HEK293 (cell line): Measurements from ENCODE around the gene COQ7.

Experiments
- CTCF ChIA-PET: fragments of 350-600 bp; formaldehyde crosslinking; extraction: SDS; loops from one replicate; lab custom pipeline; 2021; ENCODE audit warnings: antibody characterized with exemption; lab: Yijun Ruan, JAX
- POLR2A ChIA-PET: fragments of 300-600 bp; formaldehyde crosslinking; extraction: SDS; loops from one replicate; lab custom pipeline; 2020; ENCODE audit warnings: antibody characterized with exemption, inconsistent platforms; lab: Yijun Ruan, JAX
- H3K27ac ChIP-seq: fragments of 200-500 bp; sonication (Bioruptor generic); 2 replicates; pipeline ENCODE4 v1.5.1; 2014; ENCODE audit warnings: low read depth, low read length, control low read depth, inconsistent platforms; ENCODE audit errors: extremely low read depth
- H3K36me3 ChIP-seq, 2 experiments: fragments of 200-500 bp in 1 of 2; sonication (Bioruptor generic) in 1 of 2; 1 replicate in 1 of 2; 2 replicates in 1 of 2; pipeline ENCODE4 v1.5.1; 2014 to 2017; ENCODE audit warnings: inconsistent platforms in 2 of 2, low read length in 2 of 2; ENCODE audit not compliant: control insufficient read depth in 2 of 2, insufficient read depth in 1 of 2
- H3K4me1 ChIP-seq: fragments of 200-500 bp; sonication (Bioruptor generic); 2 replicates; pipeline ENCODE4 v1.5.1; 2014; ENCODE audit warnings: mild to moderate bottlenecking, low read length, inconsistent platforms; ENCODE audit not compliant: control insufficient read depth, insufficient read depth
- H3K4me3 ChIP-seq: 2 replicates; pipeline ENCODE4 v1.5.1; 2011; ENCODE audit warnings: low read depth, mild to moderate bottlenecking, control low read depth, low read length, moderate library complexity
- H3K9me3 ChIP-seq: fragments of 200-500 bp; sonication (Bioruptor generic); 2 replicates; pipeline ENCODE4 v1.5.1; 2014; ENCODE audit warnings: low read depth, low read length, inconsistent platforms; ENCODE audit not compliant: control insufficient read depth, insufficient read depth
- ELK4 ChIP-seq: IDR thresholded peaks from 2 replicates; pipeline ENCODE4 v1.6.1; 2011; ENCODE audit warnings: mild to moderate bottlenecking, low read depth, low read length, borderline replicate concordance
- FEZF1 ChIP-seq: fragments of 450-650 bp; formaldehyde crosslinking; IDR thresholded peaks from 2 replicates; pipeline ENCODE4 v1.5.1; 2016; ENCODE audit warnings: missing biosample characterization, missing genetic modification characterization
- GLI2 ChIP-seq: fragments of 450-650 bp; formaldehyde crosslinking; IDR thresholded peaks from 2 replicates; pipeline ENCODE4; 2017; ENCODE audit warnings: missing biosample characterization, missing genetic modification characterization, low read depth, borderline replicate concordance
- GLI4 ChIP-seq: fragments of 450-650 bp; formaldehyde crosslinking; IDR thresholded peaks from 2 replicates; pipeline ENCODE4 v1.5.1; 2016; ENCODE audit warnings: missing biosample characterization, missing genetic modification characterization
- HOXD13 ChIP-seq: sonication (generic); formaldehyde crosslinking; IDR thresholded peaks from 2 replicates; pipeline ENCODE4 v1.8.0; 2022; ENCODE audit warnings: missing genetic modification reagents, borderline replicate concordance
- KLF17 ChIP-seq: fragments of 450-650 bp; formaldehyde crosslinking; IDR thresholded peaks from 2 replicates; pipeline ENCODE4 v1.5.1; 2016; ENCODE audit warnings: missing biosample characterization, missing genetic modification characterization
- TCF7L2 ChIP-seq: IDR thresholded peaks from 2 replicates; pipeline ENCODE4 v1.6.1; 2011; ENCODE audit warnings: low read depth, mild to moderate bottlenecking, inconsistent platforms, low read length, moderate library complexity, borderline replicate concordance
- YY1 ChIP-seq: fragments of 450-650 bp; formaldehyde crosslinking; IDR thresholded peaks from 2 replicates; pipeline ENCODE4 v1.5.1; 2018; ENCODE audit warnings: missing biosample characterization, missing genetic modification characterization
- ZBTB7A ChIP-seq: fragments of 450-650 bp; formaldehyde crosslinking; IDR thresholded peaks from 2 replicates; pipeline ENCODE4 v1.5.1; 2016; ENCODE audit warnings: low read depth, missing biosample characterization, missing genetic modification characterization
- ZEB2 ChIP-seq: fragments of 450-650 bp; formaldehyde crosslinking; IDR thresholded peaks from 2 replicates; pipeline ENCODE4 v1.5.1; 2016; ENCODE audit warnings: missing biosample characterization, missing genetic modification characterization
- ZNF133 ChIP-seq: fragments of 450-650 bp; formaldehyde crosslinking; IDR thresholded peaks from 2 replicates; pipeline ENCODE4 v1.5.1; 2016; ENCODE audit warnings: missing biosample characterization, missing genetic modification characterization
- ZNF169 ChIP-seq: fragments of 450-650 bp; formaldehyde crosslinking; IDR thresholded peaks from 2 replicates; pipeline ENCODE4 v1.5.1; 2016; ENCODE audit warnings: missing biosample characterization, missing genetic modification characterization
- ZNF19 ChIP-seq: fragments of 450-650 bp; formaldehyde crosslinking; IDR thresholded peaks from 2 replicates; pipeline ENCODE4; 2016; ENCODE audit warnings: missing biosample characterization, missing genetic modification characterization, low read depth
- ZNF24 ChIP-seq: fragments of 450-650 bp; formaldehyde crosslinking; IDR thresholded peaks from 2 replicates; pipeline ENCODE4 v1.5.1; 2016; ENCODE audit warnings: missing biosample characterization, missing genetic modification characterization
- ZNF280D ChIP-seq: fragments of 450-650 bp; formaldehyde crosslinking; IDR thresholded peaks from 2 replicates; pipeline ENCODE4 v1.5.1; 2016; ENCODE audit warnings: missing biosample characterization, missing genetic modification characterization
- ZNF324 ChIP-seq: fragments of 450-650 bp; formaldehyde crosslinking; IDR thresholded peaks from 2 replicates; pipeline ENCODE4 v1.5.1; 2016; ENCODE audit warnings: missing biosample characterization, missing genetic modification characterization
- ZNF404 ChIP-seq: fragments of 450-650 bp; formaldehyde crosslinking; IDR thresholded peaks from 2 replicates; pipeline ENCODE4 v1.5.1; 2017; ENCODE audit warnings: missing biosample characterization, missing genetic modification characterization
- ZNF423 ChIP-seq: fragments of 450-650 bp; formaldehyde crosslinking; IDR thresholded peaks from 2 replicates; pipeline ENCODE4 v1.5.1; 2016; ENCODE audit warnings: missing biosample characterization, missing genetic modification characterization
- ZNF488 ChIP-seq: fragments of 450-650 bp; formaldehyde crosslinking; IDR thresholded peaks from 2 replicates; pipeline ENCODE4 v1.5.1; 2016; ENCODE audit warnings: missing biosample characterization, missing genetic modification characterization
- ZNF549 ChIP-seq: fragments of 450-650 bp; IDR thresholded peaks from 2 replicates; pipeline ENCODE4 v1.5.1; 2018; ENCODE audit warnings: missing biosample characterization, missing genetic modification characterization, mild to moderate bottlenecking, inconsistent platforms, moderate library complexity
- ZNF555 ChIP-seq: fragments of 450-650 bp; formaldehyde crosslinking; conservative IDR thresholded peaks from 2 replicates; pipeline ENCODE4 v1.5.1; 2017; ENCODE audit warnings: missing biosample characterization, mild to moderate bottlenecking, missing genetic modification characterization, inconsistent platforms
- ZNF624 ChIP-seq: fragments of 450-650 bp; formaldehyde crosslinking; IDR thresholded peaks from 2 replicates; pipeline ENCODE4 v1.5.1; 2017; ENCODE audit warnings: missing biosample characterization, missing genetic modification characterization
- ZNF626 ChIP-seq: fragments of 450-650 bp; sonication (Bioruptor Pico); formaldehyde crosslinking; IDR thresholded peaks from 2 replicates; pipeline ENCODE4 v1.5.1; 2018; ENCODE audit warnings: missing biosample characterization, missing genetic modification characterization, inconsistent platforms
- ZNF654 ChIP-seq: fragments of 450-650 bp; formaldehyde crosslinking; IDR thresholded peaks from 2 replicates; pipeline ENCODE4 v1.5.1; 2016; ENCODE audit warnings: low read depth, missing biosample characterization, missing genetic modification characterization
- ZNF670 ChIP-seq: fragments of 450-650 bp; formaldehyde crosslinking; IDR thresholded peaks from 2 replicates; pipeline ENCODE4 v1.5.1; 2016; ENCODE audit warnings: missing biosample characterization, missing genetic modification characterization, low read depth
- ZNF701 ChIP-seq: fragments of 450-650 bp; formaldehyde crosslinking; IDR thresholded peaks from 2 replicates; pipeline ENCODE4 v1.5.1; 2016; ENCODE audit warnings: missing biosample characterization, missing genetic modification characterization
- ZNF707 ChIP-seq: fragments of 450-650 bp; formaldehyde crosslinking; IDR thresholded peaks from 2 replicates; pipeline ENCODE4 v1.5.1; 2016; ENCODE audit warnings: missing biosample characterization, missing genetic modification characterization
- ZNF76 ChIP-seq: fragments of 450-650 bp; formaldehyde crosslinking; IDR thresholded peaks from 2 replicates; pipeline ENCODE4; 2016; ENCODE audit warnings: low read depth, missing biosample characterization, missing genetic modification characterization, borderline replicate concordance
- ZNF792 ChIP-seq: fragments of 450-650 bp; formaldehyde crosslinking; IDR thresholded peaks from 2 replicates; pipeline ENCODE4 v1.5.1; 2016; ENCODE audit warnings: missing biosample characterization, missing genetic modification characterization
- ZNF830 ChIP-seq: fragments of 450-650 bp; IDR thresholded peaks from 2 replicates; pipeline ENCODE4 v1.5.0; 2018; ENCODE audit warnings: missing biosample characterization, missing genetic modification characterization, low read depth, mild to moderate bottlenecking, moderate library complexity

COQ7 gene

GRCh38 chr16:19029980-19030379, 37.4 kb upstream of the COQ7 start:
- Histone ChIP-seq H3K36me3 (peaks cover 0 to 6% of the 10 kb centered on the region in 2 experiments; a peak in 1 of 3 replicates), H3K27ac (no peak overlapping the region), H3K9me3 (no peaks in the 10 kb centered on the region), H3K4me3 (no peak overlapping the region), H3K4me1 (no peaks in the 10 kb centered on the region)
- no peak for TF ChIP-seq ZNF24
- no peak for TF ChIP-seq ZNF670 (tag by site-specific recombination)
- no peak for TF ChIP-seq YY1
- TF ChIP-seq FEZF1 (tag by site-specific recombination): no peak
- no peak for TF ChIP-seq ZNF19 (tag by site-specific recombination)
- TF ChIP-seq ZNF792 (tag by site-specific recombination): no peak
- ChIA-PET POLR2A (no interaction called here), CTCF (no interaction called here)

- H3K9me3 ChIP-seq: no peaks in the 10 kb centered on the region
- H3K4me1 ChIP-seq: no peaks in the 10 kb centered on the region
- ChIA-PET CTCF (interaction anchor here (0.5 to 0.6 kb wide), 2 partner anchors 54 to 150 kb away, joined by 3 to 4 read pairs; no protein-coding TSS in a partner anchor), POLR2A (no interaction called here)
- H3K4me3 ChIP-seq: no peak overlapping the region
- no peak overlapping the region for H3K27ac ChIP-seq
- TF ChIP-seq GLI2 (tag by site-specific recombination) (no peak), ZNF549 (tag by site-specific recombination) (no peak), TCF7L2 (no peak), GLI4 (tag by site-specific recombination) (no peak), ZNF404 (tag by site-specific recombination) (no peak), YY1 (no peak), ZNF169 (no peak), ZNF488 (no peak), KLF17 (no peak), ZEB2 (tag by site-specific recombination) (no peak), ZNF707 (tag by site-specific recombination) (no peak), ZNF654 (no peak), ZBTB7A (tag by site-specific recombination) (no peak), ZNF626 (tag by site-specific recombination) (no peak), ELK4 (no peak), ZNF423 (no peak), ZNF324 (tag by site-specific recombination) (no peak)
- H3K36me3 ChIP-seq: peaks cover 0 to 6% of the 10 kb centered on the region in 2 experiments; a peak in 1 of 3 replicates
Measured at GRCh38 chr16:19031738-19032137, 35.7 kb upstream of the COQ7 start.

- CTCF ChIA-PET: interaction anchor here (0.6 kb wide), 1 partner anchor 93 kb away, joined by 3 read pairs; no protein-coding TSS in a partner anchor
- peaks cover 0 to 6% of the 10 kb centered on the region in 2 experiments; a peak in 1 of 3 replicates for H3K36me3 ChIP-seq
- TF ChIP-seq ZNF555 (tag by site-specific recombination) (no peak), HOXD13 (no peak), ZNF701 (tag by site-specific recombination) (no peak), ZNF133 (tag by site-specific recombination) (no peak), ZNF626 (tag by site-specific recombination) (no peak), ZNF76 (tag by site-specific recombination) (no peak), ZNF280D (tag by site-specific recombination) (no peak), ZNF830 (tag by site-specific recombination) (no peak), ZNF624 (tag by site-specific recombination) (no peak)
Measured at GRCh38 chr16:19033761-19034160, 33.7 kb upstream of the COQ7 start.

More at GRCh38 chr16:19033761-19034160, 33.7 kb upstream of the COQ7 start:
- Histone ChIP-seq H3K27ac (no peak overlapping the region), H3K9me3 (no peaks in the 10 kb centered on the region), H3K4me3 (no peak overlapping the region), H3K4me1 (no peaks in the 10 kb centered on the region)
- POLR2A ChIA-PET: no interaction called here
